ENCODE data around the gene FOXP1. TPM values are rescaled to one million over a fixed set of nuclear protein-coding genes. Genes with fewer than 3 reads are reported as not detected.

Gene FOXP1
- polyA plus RNA-seq, 1 donor (not counting 4 experiments of a cell fraction or from before 2014, with no cell fraction given): 14.6 TPM

GRCh38 chr3:70933105-70933810 lies 650.3 kb downstream of the FOXP1 start:
- DNase-seq (ENCODE audit: low read depth, low spot score) (no peak), FAIRE-seq (no peak)
- H3K27ac ChIP-seq (ENCODE audit: control insufficient read depth, insufficient read depth, low read length): no peak overlapping the region
- H4K20me1 ChIP-seq (ENCODE audit: control insufficient read depth, extremely low read depth, insufficient read depth, low read length): no peaks in the 10 kb centered on the region
- H3K4me2 ChIP-seq (ENCODE audit: control insufficient read depth, extremely low read depth, insufficient read depth, low read depth, low read length): no peak overlapping the region
- no peak overlapping the region for H3K9ac ChIP-seq (ENCODE audit: control insufficient read depth, extremely low read depth, insufficient read depth, low read length)
- H3K36me3 ChIP-seq (ENCODE audit: control insufficient read depth in 2 of 2, extremely low read depth in 1 of 2, insufficient read depth in 2 of 2, low read length in 2 of 2): no peaks in the 10 kb centered on the region
- H3K4me1 ChIP-seq (ENCODE audit: control insufficient read depth, extremely low read depth, insufficient read depth, low read length): peaks cover 3% of the 10 kb centered on the region
- no peaks in the 10 kb centered on the region for H3K9me3 ChIP-seq (ENCODE audit: control insufficient read depth, low read depth, low read length)
- H2AFZ ChIP-seq (ENCODE audit: control insufficient read depth, low read length): no peak overlapping the region
- H3K27me3 ChIP-seq (ENCODE audit: control insufficient read depth, extremely low read depth, insufficient read depth, low read length): no peaks in the 10 kb centered on the region
- dilution Hi-C loops (cut with MboI; ENCODE audit: extremely low pct_ligation_motif_present, low sequenced_read_pairs): no loop called here
- no peaks in the 10 kb centered on the region for H3K9me1 ChIP-seq (ENCODE audit: control insufficient read depth, extremely low read depth, insufficient read depth, low read length)
- no peaks in the 10 kb centered on the region for H3K79me2 ChIP-seq (ENCODE audit: control insufficient read depth, insufficient read depth, low read length)
- no peak overlapping the region for H3K4me3 ChIP-seq (ENCODE audit: control insufficient read depth in 2 of 3, extremely low read depth in 1 of 3, insufficient read depth in 2 of 3, low read depth in 1 of 3, low read length in 3 of 3)
- TF ChIP-seq, protein P1, sequence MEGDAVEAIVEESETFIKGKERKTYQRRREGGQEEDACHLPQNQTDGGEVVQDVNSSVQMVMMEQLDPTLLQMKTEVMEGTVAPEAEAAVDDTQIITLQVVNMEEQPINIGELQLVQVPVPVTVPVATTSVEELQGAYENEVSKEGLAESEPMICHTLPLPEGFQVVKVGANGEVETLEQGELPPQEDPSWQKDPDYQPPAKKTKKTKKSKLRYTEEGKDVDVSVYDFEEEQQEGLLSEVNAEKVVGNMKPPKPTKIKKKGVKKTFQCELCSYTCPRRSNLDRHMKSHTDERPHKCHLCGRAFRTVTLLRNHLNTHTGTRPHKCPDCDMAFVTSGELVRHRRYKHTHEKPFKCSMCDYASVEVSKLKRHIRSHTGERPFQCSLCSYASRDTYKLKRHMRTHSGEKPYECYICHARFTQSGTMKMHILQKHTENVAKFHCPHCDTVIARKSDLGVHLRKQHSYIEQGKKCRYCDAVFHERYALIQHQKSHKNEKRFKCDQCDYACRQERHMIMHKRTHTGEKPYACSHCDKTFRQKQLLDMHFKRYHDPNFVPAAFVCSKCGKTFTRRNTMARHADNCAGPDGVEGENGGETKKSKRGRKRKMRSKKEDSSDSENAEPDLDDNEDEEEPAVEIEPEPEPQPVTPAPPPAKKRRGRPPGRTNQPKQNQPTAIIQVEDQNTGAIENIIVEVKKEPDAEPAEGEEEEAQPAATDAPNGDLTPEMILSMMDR (optimal IDR thresholded peaks at IDR 0.05 in 1 of 3, IDR thresholded peaks at IDR 0.05 in 1 of 3, conservative IDR thresholded peaks at IDR 0.05 in 1 of 3; ENCODE audit: extremely low read depth in 1 of 3, insufficient read depth in 2 of 3, low read length in 3 of 3): no peak
- no peak for TF ChIP-seq EZH2 (IDR thresholded peaks at IDR 0.05; ENCODE audit: low read length)

DNA sequence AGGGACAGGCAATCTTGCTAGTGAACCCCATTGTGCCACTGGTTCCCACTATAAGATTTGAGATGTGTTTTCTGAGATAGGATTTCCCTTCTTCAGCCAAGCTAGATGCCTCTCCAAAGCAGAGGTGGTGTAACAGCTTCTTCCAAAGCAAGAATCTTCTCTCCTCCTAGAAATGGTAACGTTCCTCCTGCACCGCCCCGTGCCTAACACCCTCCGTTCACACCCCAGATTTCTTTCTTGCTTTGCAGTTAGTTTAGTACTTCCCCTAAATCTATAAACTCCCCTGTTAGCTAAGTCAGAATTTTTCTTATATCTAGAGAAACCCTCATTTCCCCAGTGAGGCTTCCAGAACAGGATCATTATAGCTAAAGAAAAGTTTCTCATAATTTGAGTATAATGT lies 653.5 kb downstream of the FOXP1 start:
- no peak for FAIRE-seq

More for the DNA sequence above, 653.5 kb downstream of the FOXP1 start:
- H3K36me3 ChIP-seq (ENCODE audit: control insufficient read depth in 2 of 2, extremely low read depth in 1 of 2, insufficient read depth in 2 of 2, low read length in 2 of 2): no peaks in the 10 kb centered on the region
- no peak overlapping the region for H3K27ac ChIP-seq (ENCODE audit: control insufficient read depth, insufficient read depth, low read length)
- H3K9me1 ChIP-seq (ENCODE audit: control insufficient read depth, extremely low read depth, insufficient read depth, low read length): no peaks in the 10 kb centered on the region
- no peaks in the 10 kb centered on the region for H3K79me2 ChIP-seq (ENCODE audit: control insufficient read depth, insufficient read depth, low read length)
- no peak overlapping the region for H3K4me2 ChIP-seq (ENCODE audit: control insufficient read depth, extremely low read depth, insufficient read depth, low read depth, low read length)
- DNase-seq (ENCODE audit: low read depth, low spot score): no peak
- H3K4me1 ChIP-seq (ENCODE audit: control insufficient read depth, extremely low read depth, insufficient read depth, low read length): peaks cover 3% of the 10 kb centered on the region
- no peaks in the 10 kb centered on the region for H3K27me3 ChIP-seq (ENCODE audit: control insufficient read depth, extremely low read depth, insufficient read depth, low read length)
- H3K9ac ChIP-seq (ENCODE audit: control insufficient read depth, extremely low read depth, insufficient read depth, low read length): no peak overlapping the region
- H4K20me1 ChIP-seq (ENCODE audit: control insufficient read depth, extremely low read depth, insufficient read depth, low read length): no peaks in the 10 kb centered on the region
- H2AFZ ChIP-seq (ENCODE audit: control insufficient read depth, low read length): no peak overlapping the region
- no peaks in the 10 kb centered on the region for H3K9me3 ChIP-seq (ENCODE audit: control insufficient read depth, low read depth, low read length)
- dilution Hi-C loops (cut with MboI; ENCODE audit: extremely low pct_ligation_motif_present, low sequenced_read_pairs): no loop called here
- TF ChIP-seq EZH2 (IDR thresholded peaks at IDR 0.05; ENCODE audit: low read length): no peak
- TF ChIP-seq, protein P1 (optimal IDR thresholded peaks at IDR 0.05 in 1 of 3, IDR thresholded peaks at IDR 0.05 in 1 of 3, conservative IDR thresholded peaks at IDR 0.05 in 1 of 3; ENCODE audit: extremely low read depth in 1 of 3, insufficient read depth in 2 of 3, low read length in 3 of 3): no peak
- H3K4me3 ChIP-seq (ENCODE audit: control insufficient read depth in 2 of 3, extremely low read depth in 1 of 3, insufficient read depth in 2 of 3, low read depth in 1 of 3, low read length in 3 of 3): no peak overlapping the region

Data from keratinocyte (primary cell).